Measurements from ENCODE around the gene PHLDB2. TPM values are rescaled to one million over a fixed set of nuclear protein-coding genes. Genes with fewer than 3 reads are reported as not detected.
A peak's percentile ranks its signal among the peaks of the same experiment; 100 is the strongest.

Gene PHLDB2
- total and polyA plus RNA-seq, 9 donors = 52.4 to 83.6 (median 63.8) TPM

- WGBS (ENCODE audit: insufficient coverage) = 31% methylated on average over 3 of the region's 3 CpGs
Measured at GRCh38 chr3:111915905-111916304, 56.8 kb downstream of the PHLDB2 start.

GRCh38 chr3:111917300-111917699, 58.2 kb downstream of the PHLDB2 start:
- no peaks in the 10 kb centered on the region for H3K9me3 ChIP-seq (replicated peaks; ENCODE audit: control insufficient read depth, low read depth, low read length)
- peaks cover 22% of the 10 kb centered on the region for H3K36me3 ChIP-seq (ENCODE audit: control insufficient read depth, insufficient read depth, low read length)
- WGBS (ENCODE audit: insufficient coverage) = no CpG with 5 or more reads among the region's 1 CpG
- no peaks in the 10 kb centered on the region for H3K27me3 ChIP-seq (ENCODE audit: control insufficient read depth, insufficient read depth, low read length)
- DNase-seq = no peak
- H3K4me3 ChIP-seq (ENCODE audit: low read length) = no peak overlapping the region
- peaks cover 8% of the 10 kb centered on the region for H3K4me1 ChIP-seq (ENCODE audit: control insufficient read depth, insufficient read depth, low read length)
- no peak overlapping the region for H3K27ac ChIP-seq (ENCODE audit: low read length)

More at GRCh38 chr3:111915905-111916304, 56.8 kb downstream of the PHLDB2 start:
- Histone ChIP-seq H3K4me1 (ENCODE audit: control insufficient read depth, insufficient read depth, low read length) (peaks cover 11% of the 10 kb centered on the region), H3K9me3 (replicated peaks; ENCODE audit: control insufficient read depth, low read depth, low read length) (no peaks in the 10 kb centered on the region), H3K27me3 (ENCODE audit: control insufficient read depth, insufficient read depth, low read length) (no peaks in the 10 kb centered on the region), H3K36me3 (ENCODE audit: control insufficient read depth, insufficient read depth, low read length) (peaks cover 20% of the 10 kb centered on the region), H3K4me3 (ENCODE audit: low read length) (no peak overlapping the region), H3K27ac (ENCODE audit: low read length) (no peak overlapping the region)
- DNase-seq = peak; percentile 29

- Histone ChIP-seq H3K27ac (ENCODE audit: low read length) (no peak overlapping the region), H3K9me3 (replicated peaks; ENCODE audit: control insufficient read depth, low read depth, low read length) (no peaks in the 10 kb centered on the region), H3K36me3 (ENCODE audit: control insufficient read depth, insufficient read depth, low read length) (peaks cover 24% of the 10 kb centered on the region), H3K4me3 (ENCODE audit: low read length) (no peak overlapping the region), H3K27me3 (ENCODE audit: control insufficient read depth, insufficient read depth, low read length) (no peaks in the 10 kb centered on the region), H3K4me1 (ENCODE audit: control insufficient read depth, insufficient read depth, low read length) (peaks cover 12% of the 10 kb centered on the region)
- DNase-seq = no peak
- 63% methylated on average over 1 of the region's 9 CpGs for WGBS (ENCODE audit: insufficient coverage)
Measured at GRCh38 chr3:111919370-111920065, 60.5 kb downstream of the PHLDB2 start.

- H3K4me3 ChIP-seq (ENCODE audit: low read length) = no peak overlapping the region
- H3K9me3 ChIP-seq (replicated peaks; ENCODE audit: control insufficient read depth, low read depth, low read length) = no peaks in the 10 kb centered on the region
- peaks cover 22% of the 10 kb centered on the region for H3K4me1 ChIP-seq (ENCODE audit: control insufficient read depth, insufficient read depth, low read length)
- WGBS (ENCODE audit: insufficient coverage) = no CpG with 5 or more reads among the region's 1 CpG
- H3K36me3 ChIP-seq (ENCODE audit: control insufficient read depth, insufficient read depth, low read length) = peaks cover 24% of the 10 kb centered on the region
- H3K27me3 ChIP-seq (ENCODE audit: control insufficient read depth, insufficient read depth, low read length) = no peaks in the 10 kb centered on the region
- H3K27ac ChIP-seq (ENCODE audit: low read length) = no peak overlapping the region
- DNase-seq = no peak
Measured at GRCh38 chr3:111921181-111921580, 62.1 kb downstream of the PHLDB2 start.

- H3K27ac ChIP-seq (ENCODE audit: low read length) = no peak overlapping the region
- peaks cover 25% of the 10 kb centered on the region for H3K4me1 ChIP-seq (ENCODE audit: control insufficient read depth, insufficient read depth, low read length)
- no peak overlapping the region for H3K4me3 ChIP-seq (ENCODE audit: low read length)
- DNase-seq = no peak
- no peaks in the 10 kb centered on the region for H3K27me3 ChIP-seq (ENCODE audit: control insufficient read depth, insufficient read depth, low read length)
- WGBS (ENCODE audit: insufficient coverage) = 0% methylated on average over 1 of the region's 2 CpGs
- peaks cover 22% of the 10 kb centered on the region for H3K36me3 ChIP-seq (ENCODE audit: control insufficient read depth, insufficient read depth, low read length)
- H3K9me3 ChIP-seq (replicated peaks; ENCODE audit: control insufficient read depth, low read depth, low read length) = no peaks in the 10 kb centered on the region
Measured at GRCh38 chr3:111923095-111923771, 64.2 kb downstream of the PHLDB2 start.

- H3K36me3 ChIP-seq (ENCODE audit: control insufficient read depth, insufficient read depth, low read length) = peaks cover 17% of the 10 kb centered on the region
- H3K4me1 ChIP-seq (ENCODE audit: control insufficient read depth, insufficient read depth, low read length) = peaks cover 25% of the 10 kb centered on the region
- H3K27ac ChIP-seq (ENCODE audit: low read length) = peak overlapping the region; percentile 85
- no peak for DNase-seq
- H3K27me3 ChIP-seq (ENCODE audit: control insufficient read depth, insufficient read depth, low read length) = no peaks in the 10 kb centered on the region
- WGBS (ENCODE audit: insufficient coverage) = no CpG with 5 or more reads among the region's 1 CpG
- H3K4me3 ChIP-seq (ENCODE audit: low read length) = no peak overlapping the region
- H3K9me3 ChIP-seq (replicated peaks; ENCODE audit: control insufficient read depth, low read depth, low read length) = no peaks in the 10 kb centered on the region
Measured at GRCh38 chr3:111923806-111924205, 64.7 kb downstream of the PHLDB2 start.

GRCh38 chr3:111924283-111924682, 65.2 kb downstream of the PHLDB2 start:
- DNase-seq = peak; percentile 94
- H3K4me1 ChIP-seq (ENCODE audit: control insufficient read depth, insufficient read depth, low read length) = peaks cover 25% of the 10 kb centered on the region
- H3K27ac ChIP-seq (ENCODE audit: low read length) = peak overlapping the region; percentile 85
- H3K27me3 ChIP-seq (ENCODE audit: control insufficient read depth, insufficient read depth, low read length) = no peaks in the 10 kb centered on the region
- WGBS (ENCODE audit: insufficient coverage) = 42% methylated on average over 3 of the region's 6 CpGs
- no peak overlapping the region for H3K4me3 ChIP-seq (ENCODE audit: low read length)
- H3K36me3 ChIP-seq (ENCODE audit: control insufficient read depth, insufficient read depth, low read length) = peaks cover 15% of the 10 kb centered on the region
- H3K9me3 ChIP-seq (replicated peaks; ENCODE audit: control insufficient read depth, low read depth, low read length) = no peaks in the 10 kb centered on the region

- H3K4me3 ChIP-seq (ENCODE audit: low read length) = no peak overlapping the region
- H3K4me1 ChIP-seq (ENCODE audit: control insufficient read depth, insufficient read depth, low read length) = peaks cover 25% of the 10 kb centered on the region
- WGBS (ENCODE audit: insufficient coverage) = no CpG with 5 or more reads among the region's 3 CpGs
- H3K27ac ChIP-seq (ENCODE audit: low read length) = peak overlapping the region; percentile 54
- no peaks in the 10 kb centered on the region for H3K9me3 ChIP-seq (replicated peaks; ENCODE audit: control insufficient read depth, low read depth, low read length)
- peaks cover 10% of the 10 kb centered on the region for H3K36me3 ChIP-seq (ENCODE audit: control insufficient read depth, insufficient read depth, low read length)
- no peaks in the 10 kb centered on the region for H3K27me3 ChIP-seq (ENCODE audit: control insufficient read depth, insufficient read depth, low read length)
- peak; percentile 67 for DNase-seq
Measured at GRCh38 chr3:111926266-111926676, 67.2 kb downstream of the PHLDB2 start.

- H3K27ac ChIP-seq (ENCODE audit: low read length) = no peak overlapping the region
- DNase-seq = no peak
- WGBS (ENCODE audit: insufficient coverage) = no CpG with 5 or more reads among the region's 2 CpGs
- no peaks in the 10 kb centered on the region for H3K9me3 ChIP-seq (replicated peaks; ENCODE audit: control insufficient read depth, low read depth, low read length)
- no peak overlapping the region for H3K4me3 ChIP-seq (ENCODE audit: low read length)
- H3K27me3 ChIP-seq (ENCODE audit: control insufficient read depth, insufficient read depth, low read length) = no peaks in the 10 kb centered on the region
- peaks cover 23% of the 10 kb centered on the region for H3K4me1 ChIP-seq (ENCODE audit: control insufficient read depth, insufficient read depth, low read length)
- peaks cover 4% of the 10 kb centered on the region for H3K36me3 ChIP-seq (ENCODE audit: control insufficient read depth, insufficient read depth, low read length)
Measured at GRCh38 chr3:111928613-111929012, 69.5 kb downstream of the PHLDB2 start.

- Histone ChIP-seq H3K36me3 (ENCODE audit: control insufficient read depth, insufficient read depth, low read length) (peaks cover 4% of the 10 kb centered on the region), H3K4me1 (ENCODE audit: control insufficient read depth, insufficient read depth, low read length) (peaks cover 15% of the 10 kb centered on the region), H3K4me3 (ENCODE audit: low read length) (no peak overlapping the region), H3K9me3 (replicated peaks; ENCODE audit: control insufficient read depth, low read depth, low read length) (no peaks in the 10 kb centered on the region), H3K27me3 (ENCODE audit: control insufficient read depth, insufficient read depth, low read length) (no peaks in the 10 kb centered on the region), H3K27ac (ENCODE audit: low read length) (no peak overlapping the region)
- DNase-seq = no peak
- WGBS (ENCODE audit: insufficient coverage) = no CpG with 5 or more reads among the region's 2 CpGs
Measured at GRCh38 chr3:111929484-111929883, 70.4 kb downstream of the PHLDB2 start.

Data from muscle of leg (tissue), 11 donors.